ENCODE data around the gene THBS4.

DNA sequence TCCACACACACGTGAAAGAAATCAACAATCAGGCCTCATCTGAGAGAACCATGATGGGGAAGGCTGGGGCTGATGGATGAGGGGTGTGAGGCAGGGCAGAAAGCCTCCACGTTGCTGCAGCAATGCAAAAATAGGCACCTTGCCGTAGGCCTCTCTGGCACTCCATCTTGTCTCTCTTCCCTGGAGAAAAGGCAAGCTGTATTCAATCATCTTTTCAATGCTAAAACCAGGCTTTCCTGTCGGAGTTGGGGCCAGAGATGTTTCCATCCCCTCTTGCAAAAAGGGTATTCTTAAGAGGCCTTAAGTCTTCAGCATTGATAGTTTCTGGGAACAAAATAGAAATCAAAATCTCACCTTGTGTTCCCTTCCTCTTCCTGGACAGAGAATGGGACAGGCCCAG is 80.9 kb downstream of the THBS4 start:
- TF ChIP-seq, protein P1, sequence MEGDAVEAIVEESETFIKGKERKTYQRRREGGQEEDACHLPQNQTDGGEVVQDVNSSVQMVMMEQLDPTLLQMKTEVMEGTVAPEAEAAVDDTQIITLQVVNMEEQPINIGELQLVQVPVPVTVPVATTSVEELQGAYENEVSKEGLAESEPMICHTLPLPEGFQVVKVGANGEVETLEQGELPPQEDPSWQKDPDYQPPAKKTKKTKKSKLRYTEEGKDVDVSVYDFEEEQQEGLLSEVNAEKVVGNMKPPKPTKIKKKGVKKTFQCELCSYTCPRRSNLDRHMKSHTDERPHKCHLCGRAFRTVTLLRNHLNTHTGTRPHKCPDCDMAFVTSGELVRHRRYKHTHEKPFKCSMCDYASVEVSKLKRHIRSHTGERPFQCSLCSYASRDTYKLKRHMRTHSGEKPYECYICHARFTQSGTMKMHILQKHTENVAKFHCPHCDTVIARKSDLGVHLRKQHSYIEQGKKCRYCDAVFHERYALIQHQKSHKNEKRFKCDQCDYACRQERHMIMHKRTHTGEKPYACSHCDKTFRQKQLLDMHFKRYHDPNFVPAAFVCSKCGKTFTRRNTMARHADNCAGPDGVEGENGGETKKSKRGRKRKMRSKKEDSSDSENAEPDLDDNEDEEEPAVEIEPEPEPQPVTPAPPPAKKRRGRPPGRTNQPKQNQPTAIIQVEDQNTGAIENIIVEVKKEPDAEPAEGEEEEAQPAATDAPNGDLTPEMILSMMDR (IDR thresholded peaks at IDR 0.05; ENCODE audit: low read depth, low read length, poor library complexity, severe bottlenecking), result no peak
- no peak for TF ChIP-seq EZH2phosphoT487 (IDR thresholded peaks at IDR 0.05; ENCODE audit: borderline replicate concordance, low read length)
